ENCODE results near the gene DNM3. TPM values are rescaled to one million over a fixed set of nuclear protein-coding genes. Genes with fewer than 3 reads are reported as not detected.
"Not testable (repeated sequence)": the region's sequence is repeated elsewhere in the genome, so short reads cannot be mapped to it uniquely, and the experiment has no call there.

The DNM3 gene
- total RNA-seq, 1 experiment from 2014 or later = 0.11 TPM

DNA sequence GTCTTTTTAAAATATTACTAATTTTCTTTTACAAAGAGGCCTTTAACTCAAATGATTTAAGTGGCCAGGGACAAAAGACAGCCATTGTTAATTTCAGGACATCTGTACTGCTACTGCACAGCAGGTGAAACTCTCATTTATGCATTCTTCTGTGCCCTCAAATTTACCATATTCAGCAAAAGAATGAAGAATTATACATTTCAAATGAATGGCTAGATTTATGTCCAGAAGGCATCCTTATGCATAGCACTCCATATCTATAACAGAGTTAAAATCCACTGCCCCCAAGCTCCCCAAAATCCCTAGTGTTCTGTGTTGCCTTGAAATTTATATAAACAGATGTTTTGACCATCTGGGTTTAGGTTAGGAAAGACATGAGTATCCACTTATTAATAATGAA lies 202.6 kb downstream of the DNM3 start:
- Mint-ChIP-seq H3K4me1 (ENCODE audit: low read depth, unreplicated experiment) (no peaks in the 10 kb centered on the region), H3K9me3 (ENCODE audit: unreplicated experiment) (no peaks in the 10 kb centered on the region), H3K36me3 (ENCODE audit: insufficient read depth, unreplicated experiment) (no peaks in the 10 kb centered on the region), H3K4me3 (ENCODE audit: unreplicated experiment) (no peak overlapping the region), H3K27ac (ENCODE audit: unreplicated experiment) (no peak overlapping the region), H3K27me3 (ENCODE audit: insufficient read depth, unreplicated experiment) (peaks cover 5% of the 10 kb centered on the region)
- BruUV-seq (replicated peaks) = no TSS peak
- no peak for DNase-seq
- ChIA-PET POLR2A (no interaction called here), CTCF (no interaction called here)
- intact Hi-C loops (cut with micrococcal nuclease; ENCODE audit: unreplicated experiment) = no loop called here
- TF ChIP-seq, protein P1, sequence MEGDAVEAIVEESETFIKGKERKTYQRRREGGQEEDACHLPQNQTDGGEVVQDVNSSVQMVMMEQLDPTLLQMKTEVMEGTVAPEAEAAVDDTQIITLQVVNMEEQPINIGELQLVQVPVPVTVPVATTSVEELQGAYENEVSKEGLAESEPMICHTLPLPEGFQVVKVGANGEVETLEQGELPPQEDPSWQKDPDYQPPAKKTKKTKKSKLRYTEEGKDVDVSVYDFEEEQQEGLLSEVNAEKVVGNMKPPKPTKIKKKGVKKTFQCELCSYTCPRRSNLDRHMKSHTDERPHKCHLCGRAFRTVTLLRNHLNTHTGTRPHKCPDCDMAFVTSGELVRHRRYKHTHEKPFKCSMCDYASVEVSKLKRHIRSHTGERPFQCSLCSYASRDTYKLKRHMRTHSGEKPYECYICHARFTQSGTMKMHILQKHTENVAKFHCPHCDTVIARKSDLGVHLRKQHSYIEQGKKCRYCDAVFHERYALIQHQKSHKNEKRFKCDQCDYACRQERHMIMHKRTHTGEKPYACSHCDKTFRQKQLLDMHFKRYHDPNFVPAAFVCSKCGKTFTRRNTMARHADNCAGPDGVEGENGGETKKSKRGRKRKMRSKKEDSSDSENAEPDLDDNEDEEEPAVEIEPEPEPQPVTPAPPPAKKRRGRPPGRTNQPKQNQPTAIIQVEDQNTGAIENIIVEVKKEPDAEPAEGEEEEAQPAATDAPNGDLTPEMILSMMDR (IDR thresholded peaks at IDR 0.05; ENCODE audit: insufficient read depth in 1 of 2, low read depth in 1 of 2, low read length in 1 of 2, severe bottlenecking in 1 of 2, unreplicated experiment in 1 of 2) = no peak
- Histone ChIP-seq H3K36me3 (ENCODE audit: control insufficient read depth, insufficient read depth, low read length) (no peaks in the 10 kb centered on the region), H3K27me3 (replicated peaks; ENCODE audit: control insufficient read depth, insufficient read depth, low read length) (no peaks in the 10 kb centered on the region), H3K9me3 (no peaks in the 10 kb centered on the region), H3K4me1 (0 out of 2 replicates have a peak, but pooled peaks cover 4% of the 10 kb centered on the region), H3K4me3 (ENCODE audit: low read depth, low read length) (no peak overlapping the region)

DNA sequence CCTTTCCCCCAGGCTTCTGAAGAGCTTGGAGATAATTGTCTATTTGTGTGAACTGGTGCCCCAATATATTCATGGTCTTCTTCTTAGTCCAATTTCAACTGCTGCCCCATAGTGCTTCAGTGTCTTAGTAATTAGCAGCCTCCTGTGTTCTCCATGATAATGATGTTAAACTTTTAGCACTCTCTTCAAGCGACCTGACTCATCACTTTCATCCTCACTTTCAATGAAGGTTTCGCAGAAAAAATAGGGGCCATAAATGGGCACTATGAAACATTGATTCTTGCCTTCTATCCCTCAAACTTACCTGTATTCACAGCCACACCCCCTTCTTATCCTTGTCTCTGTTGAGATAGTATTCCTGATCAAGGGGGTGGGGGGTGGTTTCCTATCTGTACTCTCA lies 210.6 kb downstream of the DNM3 start:
- no peaks in the 10 kb centered on the region for H3K4me1 Mint-ChIP-seq (ENCODE audit: low read depth, unreplicated experiment)
- no peaks in the 10 kb centered on the region for H3K36me3 ChIP-seq (ENCODE audit: control insufficient read depth, insufficient read depth, low read length)
- no peak overlapping the region for H3K4me3 ChIP-seq (ENCODE audit: low read depth, low read length)
- BruUV-seq (replicated peaks) = no TSS peak
- peaks cover 3% of the 10 kb centered on the region for H3K27me3 Mint-ChIP-seq (ENCODE audit: insufficient read depth, unreplicated experiment)
- TF ChIP-seq, protein P1 (IDR thresholded peaks at IDR 0.05; ENCODE audit: insufficient read depth in 1 of 2, low read depth in 1 of 2, low read length in 1 of 2, severe bottlenecking in 1 of 2, unreplicated experiment in 1 of 2) = no peak
- H3K9me3 ChIP-seq = no peaks in the 10 kb centered on the region
- H3K4me3 Mint-ChIP-seq (ENCODE audit: unreplicated experiment) = no peak overlapping the region
- no peaks in the 10 kb centered on the region for H3K4me1 ChIP-seq
- no peak for DNase-seq
- H3K36me3 Mint-ChIP-seq (ENCODE audit: insufficient read depth, unreplicated experiment) = no peaks in the 10 kb centered on the region
- no peaks in the 10 kb centered on the region for H3K27me3 ChIP-seq (replicated peaks; ENCODE audit: control insufficient read depth, insufficient read depth, low read length)
- POLR2A ChIA-PET = no interaction called here
- CTCF ChIA-PET = no interaction called here
- no peak overlapping the region for H3K27ac Mint-ChIP-seq (ENCODE audit: unreplicated experiment)
- H3K9me3 Mint-ChIP-seq (ENCODE audit: unreplicated experiment) = no peaks in the 10 kb centered on the region
- intact Hi-C loops (cut with micrococcal nuclease; ENCODE audit: unreplicated experiment) = no loop called here

DNA sequence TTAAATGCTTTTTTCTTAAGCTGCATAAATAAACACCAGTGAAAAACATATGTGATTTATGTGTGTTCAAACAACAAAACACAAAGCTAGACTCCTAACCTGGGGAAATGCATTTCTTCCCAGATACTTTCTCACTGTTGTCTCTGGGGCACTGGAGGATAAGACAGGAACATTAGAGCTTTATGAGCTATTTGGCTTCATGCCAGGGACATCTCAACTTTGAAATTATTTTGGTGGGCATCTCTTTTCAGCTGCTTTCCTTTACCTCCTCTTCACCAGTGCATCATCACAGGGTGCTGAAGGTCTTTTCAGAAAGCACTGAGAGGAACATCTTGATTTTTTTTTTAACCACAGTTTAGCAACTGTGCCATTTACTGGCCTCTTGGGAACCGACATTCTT lies 212.9 kb downstream of the DNM3 start:
- Mint-ChIP-seq H3K27me3 (ENCODE audit: insufficient read depth, unreplicated experiment) (peaks cover 3% of the 10 kb centered on the region), H3K9me3 (ENCODE audit: unreplicated experiment) (no peaks in the 10 kb centered on the region), H3K36me3 (ENCODE audit: insufficient read depth, unreplicated experiment) (no peaks in the 10 kb centered on the region), H3K4me3 (ENCODE audit: unreplicated experiment) (no peak overlapping the region), H3K4me1 (ENCODE audit: low read depth, unreplicated experiment) (no peaks in the 10 kb centered on the region), H3K27ac (ENCODE audit: unreplicated experiment) (no peak overlapping the region)
- TF ChIP-seq, protein P1 (IDR thresholded peaks at IDR 0.05; ENCODE audit: insufficient read depth in 1 of 2, low read depth in 1 of 2, low read length in 1 of 2, severe bottlenecking in 1 of 2, unreplicated experiment in 1 of 2) = no peak
- no peaks in the 10 kb centered on the region for H3K9me3 ChIP-seq
- intact Hi-C loops (cut with micrococcal nuclease; ENCODE audit: unreplicated experiment) = no loop called here
- no peaks in the 10 kb centered on the region for H3K36me3 ChIP-seq (ENCODE audit: control insufficient read depth, insufficient read depth, low read length)
- no peak for DNase-seq
- ChIA-PET CTCF (no interaction called here), POLR2A (no interaction called here)
- H3K4me3 ChIP-seq (ENCODE audit: low read depth, low read length) = no peak overlapping the region
- BruUV-seq (replicated peaks) = no TSS peak
- no peaks in the 10 kb centered on the region for H3K4me1 ChIP-seq
- H3K27me3 ChIP-seq (replicated peaks; ENCODE audit: control insufficient read depth, insufficient read depth, low read length) = no peaks in the 10 kb centered on the region

DNA sequence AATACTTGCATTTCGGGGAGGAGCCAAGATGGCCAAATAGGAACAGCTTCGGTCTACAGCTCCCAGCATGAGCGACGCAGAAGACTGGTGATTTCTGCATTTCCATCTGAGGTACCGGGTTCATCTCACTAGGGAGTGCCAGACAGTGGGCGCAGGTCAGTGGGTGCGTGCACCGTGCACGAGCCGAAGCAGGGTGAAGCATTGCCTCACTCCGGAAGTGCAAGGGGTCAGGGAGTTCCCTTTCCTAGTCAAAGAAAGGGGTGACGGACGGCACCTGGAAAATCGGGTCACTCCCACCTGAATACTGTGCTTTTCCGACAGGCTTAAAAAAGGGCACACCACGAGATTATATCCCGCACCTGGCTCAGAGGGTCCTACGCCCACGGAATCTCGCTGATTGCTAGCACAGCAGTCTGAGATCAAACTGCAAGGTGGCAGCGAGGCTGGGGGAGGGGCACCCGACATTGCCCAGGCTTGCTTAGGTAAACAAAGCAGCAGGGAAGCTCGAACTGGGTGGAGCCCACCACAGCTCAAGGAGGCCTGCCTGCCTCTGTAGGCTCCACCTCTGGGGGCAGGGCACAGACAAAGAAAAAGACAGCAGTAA lies 214.6 kb downstream of the DNM3 start:
- H3K36me3 ChIP-seq (ENCODE audit: control insufficient read depth, insufficient read depth, low read length); H3K36me3 Mint-ChIP-seq (ENCODE audit: insufficient read depth, unreplicated experiment); POLR2A ChIA-PET; intact Hi-C loops (cut with micrococcal nuclease; ENCODE audit: unreplicated experiment); DNase-seq; H3K27me3 Mint-ChIP-seq (ENCODE audit: insufficient read depth, unreplicated experiment); H3K9me3 Mint-ChIP-seq (ENCODE audit: unreplicated experiment); H3K27me3 ChIP-seq (replicated peaks; ENCODE audit: control insufficient read depth, insufficient read depth, low read length); CTCF ChIA-PET; H3K9me3 ChIP-seq; H3K4me3 ChIP-seq (ENCODE audit: low read depth, low read length); H3K4me1 ChIP-seq; H3K27ac Mint-ChIP-seq (ENCODE audit: unreplicated experiment); H3K4me1 Mint-ChIP-seq (ENCODE audit: low read depth, unreplicated experiment); BruUV-seq (replicated peaks): not testable (repeated sequence)
- H3K4me3 Mint-ChIP-seq (ENCODE audit: unreplicated experiment) = peak overlapping the region; percentile 46

All from Caco-2 (cell line).